Measurements from ENCODE around the gene WWOX. TPM values are rescaled to one million over a fixed set of nuclear protein-coding genes. Genes with fewer than 3 reads are reported as not detected.
A peak's percentile ranks its signal among the peaks of the same experiment; 100 is the strongest.

WWOX gene
- polyA plus RNA-seq, 6 donors from 2014 or later = 9.1 to 17.0 (median 12.5) TPM

DNA sequence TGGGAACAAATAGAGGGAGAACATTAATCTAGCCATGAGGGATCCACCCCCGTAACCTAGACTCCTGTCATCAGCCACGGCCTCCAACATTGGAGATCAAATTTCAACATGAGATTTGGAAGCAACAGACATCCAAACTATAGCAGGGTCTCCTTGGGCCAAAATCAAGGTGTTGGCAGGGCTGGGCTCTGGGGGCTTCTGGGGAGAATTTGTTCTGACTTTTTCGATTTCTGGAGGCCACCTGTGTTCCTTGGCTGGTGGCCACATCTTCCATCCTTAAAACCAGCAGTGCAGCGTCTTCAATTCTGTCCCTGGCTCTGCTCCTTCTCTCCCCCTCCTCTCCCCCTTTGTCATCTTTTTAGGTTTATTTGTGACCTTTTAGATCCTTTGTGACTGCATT, 546.2 kb downstream of the WWOX start:
- Mint-ChIP-seq H3K27ac (no peak overlapping the region), H3K27me3 (peaks cover 0 to 16% (median 10%) of the 10 kb centered on the region in 3 donors), H3K4me1 (peaks cover 6 to 9% (median 9%) of the 10 kb centered on the region in 3 donors), H3K36me3 (peaks cover 0 to 4% of the 10 kb centered on the region in 2 donors), H3K4me3 (no peak overlapping the region), H3K9me3 (peaks cover 0 to 6% (median 0%) of the 10 kb centered on the region in 7 donors)
- no peak for DNase-seq
- no peak for ATAC-seq (ENCODE audit: low read depth in 2 of 2)

DNA sequence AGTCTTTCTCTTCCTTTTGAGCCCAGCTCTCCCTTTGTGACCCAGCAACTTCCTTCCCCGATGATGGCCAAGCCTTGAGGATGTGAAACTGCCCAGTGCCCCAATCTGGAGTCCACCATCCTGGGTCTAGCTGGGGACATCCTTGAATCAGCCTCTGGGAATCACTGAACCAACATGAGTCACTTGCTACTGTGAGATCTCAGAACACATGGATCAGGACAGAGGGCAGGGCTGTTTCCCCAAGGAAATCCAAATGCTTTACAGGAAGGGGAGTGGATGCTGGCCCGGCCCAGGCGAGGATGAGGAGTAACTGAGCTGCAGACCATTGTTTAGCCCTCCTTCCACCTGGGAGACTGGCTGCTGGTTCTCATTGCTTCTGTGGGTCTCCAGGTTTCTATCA, 547.6 kb downstream of the WWOX start:
- ATAC-seq (ENCODE audit: low read depth in 2 of 2) (no peak), DNase-seq (no peak)
- peaks cover 0 to 6% (median 0%) of the 10 kb centered on the region in 7 donors for H3K9me3 Mint-ChIP-seq
- H3K36me3 Mint-ChIP-seq = peaks cover 0 to 4% of the 10 kb centered on the region in 2 donors
- no peak overlapping the region for H3K27ac Mint-ChIP-seq
- peaks cover 0 to 6% (median 0%) of the 10 kb centered on the region in 3 donors for H3K27me3 Mint-ChIP-seq
- H3K4me3 Mint-ChIP-seq = no peak overlapping the region
- H3K4me1 Mint-ChIP-seq = peaks cover 0 to 9% (median 4%) of the 10 kb centered on the region in 3 donors

DNA sequence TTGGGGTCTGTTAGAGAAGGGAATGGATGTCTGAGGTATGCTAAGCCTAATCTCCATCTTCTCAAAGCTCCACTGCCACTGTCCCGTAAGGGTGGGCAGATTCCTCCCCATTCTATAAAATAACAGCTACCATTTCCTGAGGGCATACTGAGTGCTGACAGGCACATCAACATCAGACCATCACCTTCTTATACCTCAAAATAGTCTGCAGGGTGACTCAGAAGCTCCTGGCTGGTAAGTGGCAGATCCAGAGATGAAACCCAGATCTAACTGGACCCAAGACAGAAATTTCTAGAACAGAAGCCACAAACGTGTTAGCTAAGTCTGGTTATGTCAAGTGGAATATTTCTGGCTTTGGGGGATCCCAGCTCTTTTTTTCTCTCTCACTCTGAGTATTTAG, 548.0 kb downstream of the WWOX start:
- Mint-ChIP-seq H3K36me3 (peaks cover 0 to under 1% of the 10 kb centered on the region in 2 donors), H3K4me1 (peaks cover 0 to 9% (median 4%) of the 10 kb centered on the region in 3 donors), H3K4me3 (no peak overlapping the region), H3K9me3 (peaks cover 0 to 6% (median 0%) of the 10 kb centered on the region in 7 donors), H3K27ac (no peak overlapping the region), H3K27me3 (peaks cover 0 to under 1% (median 0%) of the 10 kb centered on the region in 3 donors)
- ATAC-seq (ENCODE audit: low read depth in 2 of 2) = no peak
- DNase-seq = no peak

DNA sequence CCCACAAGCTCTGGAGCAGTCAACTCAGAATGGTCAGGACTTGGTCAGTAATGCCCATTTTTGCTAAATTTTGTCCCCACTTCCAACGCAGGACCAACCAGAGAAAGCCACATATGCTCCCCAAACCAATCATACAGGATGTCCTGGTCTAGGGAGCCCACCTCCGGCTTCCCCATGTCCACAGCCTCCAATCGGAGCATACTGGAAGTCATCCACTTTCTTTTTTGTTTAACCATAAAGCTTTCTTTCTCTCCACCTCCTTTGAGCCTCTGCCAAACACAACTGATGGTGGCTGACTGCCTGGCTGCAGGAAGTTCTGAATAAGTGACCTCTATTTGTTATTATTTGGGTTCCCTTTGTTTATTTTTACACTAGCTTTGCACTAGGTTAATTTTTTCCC, 549.1 kb downstream of the WWOX start:
- ATAC-seq (ENCODE audit: low read depth in 2 of 2) (no peak), DNase-seq (no peak)
- Mint-ChIP-seq H3K27ac (no peak overlapping the region), H3K36me3 (no peaks in the 10 kb centered on the region), H3K9me3 (peaks cover 0 to 6% (median 0%) of the 10 kb centered on the region in 7 donors), H3K4me1 (peaks cover 0 to 4% (median 4%) of the 10 kb centered on the region in 3 donors), H3K27me3 (no peaks in the 10 kb centered on the region), H3K4me3 (no peak overlapping the region)

DNA sequence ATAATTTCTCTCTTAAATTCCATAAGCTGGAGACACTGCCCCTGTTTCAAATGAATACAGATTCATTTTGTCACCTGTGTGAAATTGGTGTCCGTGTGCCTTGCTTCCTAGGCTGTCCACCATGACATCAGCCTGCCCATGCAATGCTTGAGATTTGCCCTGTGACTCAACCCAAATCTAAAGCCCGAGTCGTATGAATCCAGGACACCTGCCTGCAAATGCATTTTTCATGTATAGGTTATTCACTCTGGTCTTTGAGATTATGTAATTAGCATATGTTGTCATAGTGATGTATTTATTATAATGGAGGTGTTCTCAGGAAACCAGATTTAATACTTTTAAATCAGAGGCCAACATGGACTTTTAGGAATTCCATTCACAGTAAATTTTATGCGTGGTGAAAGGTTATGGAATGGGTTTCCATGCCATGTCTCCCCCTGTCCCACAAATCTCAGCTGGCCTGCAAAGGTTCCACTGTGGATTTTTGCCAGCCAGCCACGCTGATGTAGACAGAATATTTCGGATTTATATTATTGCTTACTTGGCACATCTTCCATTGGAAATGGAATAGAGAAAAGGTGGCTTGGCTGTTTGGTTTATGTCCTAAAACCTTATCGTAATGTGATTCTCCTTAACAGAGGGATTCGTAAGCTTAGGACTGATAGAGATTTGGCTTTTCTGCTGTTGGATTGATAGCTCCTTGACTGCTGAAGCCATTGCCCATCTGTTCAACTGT, 551.1 kb downstream of the WWOX start:
- Mint-ChIP-seq H3K4me1 (peaks cover 0 to 4% (median 4%) of the 10 kb centered on the region in 3 donors), H3K27me3 (no peaks in the 10 kb centered on the region), H3K36me3 (no peaks in the 10 kb centered on the region), H3K27ac (no peak overlapping the region), H3K9me3 (peaks cover 0 to 4% (median 0%) of the 10 kb centered on the region in 7 donors), H3K4me3 (no peak overlapping the region)
- no peak for DNase-seq
- no peak for ATAC-seq (ENCODE audit: low read depth in 2 of 2)

DNA sequence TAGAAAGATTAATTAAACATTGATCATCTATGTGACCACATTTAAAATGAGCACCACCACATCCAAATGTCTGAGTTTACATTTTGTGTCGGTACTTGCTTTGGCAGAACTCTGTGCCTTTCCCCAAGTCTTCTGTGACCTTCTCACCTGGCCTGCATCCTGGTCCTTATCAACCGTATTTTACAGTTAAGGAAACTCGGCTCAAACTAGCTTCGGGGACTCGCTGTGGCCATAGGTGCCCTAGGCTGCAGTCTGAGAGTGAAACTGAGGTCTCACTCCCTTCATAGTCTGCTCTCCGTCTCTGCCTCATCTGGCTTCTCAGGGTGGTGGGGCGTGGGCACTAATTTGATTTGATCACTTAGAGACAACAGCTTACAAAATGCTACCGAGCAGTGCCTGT, 555.5 kb downstream of the WWOX start:
- ATAC-seq (ENCODE audit: low read depth in 2 of 2) = no peak
- no peaks in the 10 kb centered on the region for H3K36me3 Mint-ChIP-seq
- H3K4me1 Mint-ChIP-seq = peaks cover 4 to 14% (median 6%) of the 10 kb centered on the region in 3 donors
- peak overlapping the region in 1 of 6 donors; percentile 37 for H3K27ac Mint-ChIP-seq
- no peaks in the 10 kb centered on the region for H3K9me3 Mint-ChIP-seq
- DNase-seq = no peak
- peaks cover 0 to 4% (median 0%) of the 10 kb centered on the region in 3 donors for H3K27me3 Mint-ChIP-seq
- no peak overlapping the region for H3K4me3 Mint-ChIP-seq

DNA sequence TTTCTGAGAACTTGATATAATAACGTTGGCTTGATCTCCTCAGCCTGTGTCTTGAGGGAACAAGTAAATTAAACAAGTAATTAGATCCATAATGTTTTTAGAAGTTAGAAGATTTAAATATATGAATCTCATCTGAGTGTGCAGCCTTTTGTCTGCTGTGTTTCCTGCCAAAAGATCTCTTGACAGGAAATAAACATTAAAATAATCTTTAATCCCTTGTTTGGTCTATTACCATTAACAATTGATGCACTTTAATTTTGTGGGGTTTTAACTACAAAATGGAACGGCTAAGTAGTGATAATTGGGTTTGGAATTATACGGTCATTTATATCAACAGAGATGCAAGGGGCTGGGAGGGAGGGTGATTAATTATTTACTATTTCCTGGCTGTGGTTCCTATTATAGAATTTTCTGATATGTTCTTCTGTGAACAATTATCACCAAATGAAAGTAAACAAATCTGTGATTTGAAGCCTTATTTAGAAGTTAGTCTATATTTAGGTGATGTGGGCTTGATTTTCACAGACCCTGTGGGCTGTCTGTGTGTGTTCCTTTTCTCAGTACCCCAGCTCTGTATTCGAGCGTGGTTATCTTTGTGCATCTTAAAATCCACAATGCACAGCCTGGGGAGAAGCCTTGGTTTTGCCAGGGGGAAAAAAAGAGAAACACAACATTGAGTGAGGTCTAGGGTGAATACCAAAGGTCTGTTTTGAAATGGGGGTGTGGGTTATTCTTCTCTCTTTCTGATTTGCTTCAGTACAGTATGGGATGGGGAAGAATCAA, 556.1 kb downstream of the WWOX start:
- no peaks in the 10 kb centered on the region for H3K9me3 Mint-ChIP-seq
- no peak overlapping the region for H3K4me3 Mint-ChIP-seq
- H3K27me3 Mint-ChIP-seq = peaks cover 0 to 4% (median 0%) of the 10 kb centered on the region in 3 donors
- H3K4me1 Mint-ChIP-seq = peaks cover 6 to 16% (median 7%) of the 10 kb centered on the region in 3 donors
- H3K27ac Mint-ChIP-seq = peak overlapping the region in 2 of 6 donors; percentile 37 to 46
- no peaks in the 10 kb centered on the region for H3K36me3 Mint-ChIP-seq
- no peak for DNase-seq
- no peak for ATAC-seq (ENCODE audit: low read depth in 2 of 2)

DNA sequence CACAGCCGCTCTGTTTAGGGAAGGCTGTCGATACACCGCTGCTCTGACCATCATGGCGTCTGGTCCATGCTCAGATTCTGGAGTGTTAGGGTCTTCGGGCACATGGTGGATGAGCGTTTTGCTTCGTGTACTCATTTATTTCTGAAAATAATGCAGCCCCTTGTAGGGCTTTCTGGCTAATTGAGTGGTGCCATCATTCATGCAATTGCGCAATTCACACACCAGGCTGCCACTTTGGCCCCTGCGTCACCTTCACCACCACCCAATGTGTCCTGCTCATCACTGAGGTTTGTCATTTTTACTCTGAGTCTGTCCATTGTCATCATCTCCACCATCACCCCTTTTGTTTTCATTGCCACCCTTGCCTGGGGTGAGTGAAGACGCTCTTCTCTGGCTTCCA, 557.4 kb downstream of the WWOX start:
- DNase-seq = no peak
- Mint-ChIP-seq H3K36me3 (no peaks in the 10 kb centered on the region), H3K27ac (no peak overlapping the region), H3K9me3 (no peaks in the 10 kb centered on the region), H3K4me3 (no peak overlapping the region), H3K4me1 (peaks cover 6 to 16% (median 7%) of the 10 kb centered on the region in 3 donors), H3K27me3 (peaks cover 0 to 4% (median 0%) of the 10 kb centered on the region in 3 donors)
- ATAC-seq (ENCODE audit: low read depth in 2 of 2) = no peak

DNA sequence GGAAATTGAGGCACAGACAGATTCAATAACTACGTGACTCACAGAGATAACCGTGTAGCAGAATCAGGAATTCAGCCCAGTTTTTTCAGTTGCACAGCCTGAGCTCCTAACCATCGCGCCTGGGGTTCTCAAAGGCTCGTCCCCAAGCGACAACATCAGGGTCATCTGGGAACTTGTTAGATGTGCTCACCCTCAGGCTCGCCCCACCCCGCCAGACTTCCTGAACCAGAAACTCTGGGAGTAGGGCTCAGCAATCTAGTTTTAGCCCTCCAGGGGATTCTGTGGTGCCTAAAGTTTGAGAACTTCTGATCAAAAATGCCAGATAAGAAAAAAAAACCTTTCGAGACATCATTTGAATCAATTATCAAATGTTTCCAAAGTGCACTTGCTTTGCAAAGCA, 559.8 kb downstream of the WWOX start:
- no peaks in the 10 kb centered on the region for H3K36me3 Mint-ChIP-seq
- no peak for DNase-seq
- H3K4me3 Mint-ChIP-seq = no peak overlapping the region
- peaks cover 0 to 4% (median 0%) of the 10 kb centered on the region in 3 donors for H3K27me3 Mint-ChIP-seq
- no peaks in the 10 kb centered on the region for H3K9me3 Mint-ChIP-seq
- peak overlapping the region in 2 of 6 donors; percentile 25 to 60 for H3K27ac Mint-ChIP-seq
- ATAC-seq (ENCODE audit: low read depth in 2 of 2) = no peak
- peaks cover 6 to 16% (median 7%) of the 10 kb centered on the region in 3 donors for H3K4me1 Mint-ChIP-seq

DNA sequence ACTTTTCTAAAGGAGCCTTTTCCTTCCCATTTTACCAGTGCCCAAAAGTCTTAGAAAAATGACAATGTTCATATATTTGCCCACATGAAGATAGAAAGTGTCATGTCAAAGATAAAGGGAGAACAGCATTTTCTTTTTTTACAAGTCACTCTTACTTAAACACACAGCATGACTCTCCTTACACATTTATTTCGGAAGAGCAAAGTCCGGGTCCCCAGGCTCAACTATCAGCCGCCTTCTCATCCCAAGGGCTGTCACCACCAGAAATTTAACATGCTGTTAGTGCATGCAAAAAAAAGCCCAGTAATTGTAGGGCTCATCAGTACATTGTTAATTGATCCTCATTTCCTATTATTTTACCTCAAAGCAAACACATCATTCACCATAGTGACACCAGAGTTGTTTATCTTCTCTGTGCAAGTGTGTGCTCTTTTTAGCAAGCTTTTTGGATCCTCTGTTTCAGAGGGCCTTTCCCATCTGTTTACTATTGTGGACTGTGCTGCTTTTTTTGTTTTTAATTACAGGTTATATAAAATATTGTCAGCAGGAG, 560.3 kb downstream of the WWOX start:
- Mint-ChIP-seq H3K27ac (peak overlapping the region in 1 of 6 donors; percentile 60), H3K4me1 (peaks cover 6 to 16% (median 7%) of the 10 kb centered on the region in 3 donors), H3K4me3 (no peak overlapping the region), H3K9me3 (no peaks in the 10 kb centered on the region), H3K36me3 (no peaks in the 10 kb centered on the region), H3K27me3 (peaks cover 0 to 4% (median 0%) of the 10 kb centered on the region in 3 donors)
- ATAC-seq (ENCODE audit: low read depth in 2 of 2) = no peak
- DNase-seq = no peak

DNA sequence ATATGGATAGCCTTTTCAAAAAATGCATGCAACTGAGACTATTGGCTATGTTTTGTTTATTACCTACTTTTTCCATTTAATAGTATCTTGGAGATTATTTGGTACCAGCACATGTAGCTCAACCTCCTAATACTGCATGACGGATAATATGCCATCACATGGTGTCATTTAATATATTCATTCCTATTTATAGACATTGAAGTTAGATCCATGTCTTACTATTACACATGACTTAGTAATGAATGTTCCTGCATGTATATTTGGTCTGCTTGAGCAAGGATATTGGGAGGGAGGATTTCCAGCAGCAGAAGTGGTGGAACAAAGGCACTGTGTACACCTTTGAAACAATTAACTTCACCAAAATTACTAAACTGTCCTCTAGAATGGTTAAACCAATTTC, 561.3 kb downstream of the WWOX start:
- ATAC-seq (ENCODE audit: low read depth in 2 of 2) (no peak), DNase-seq (no peak)
- Mint-ChIP-seq H3K27me3 (peaks cover 0 to 4% (median 0%) of the 10 kb centered on the region in 3 donors), H3K27ac (no peak overlapping the region), H3K9me3 (no peaks in the 10 kb centered on the region), H3K4me3 (no peak overlapping the region), H3K4me1 (peaks cover 5 to 16% (median 7%) of the 10 kb centered on the region in 3 donors), H3K36me3 (no peaks in the 10 kb centered on the region)

DNA sequence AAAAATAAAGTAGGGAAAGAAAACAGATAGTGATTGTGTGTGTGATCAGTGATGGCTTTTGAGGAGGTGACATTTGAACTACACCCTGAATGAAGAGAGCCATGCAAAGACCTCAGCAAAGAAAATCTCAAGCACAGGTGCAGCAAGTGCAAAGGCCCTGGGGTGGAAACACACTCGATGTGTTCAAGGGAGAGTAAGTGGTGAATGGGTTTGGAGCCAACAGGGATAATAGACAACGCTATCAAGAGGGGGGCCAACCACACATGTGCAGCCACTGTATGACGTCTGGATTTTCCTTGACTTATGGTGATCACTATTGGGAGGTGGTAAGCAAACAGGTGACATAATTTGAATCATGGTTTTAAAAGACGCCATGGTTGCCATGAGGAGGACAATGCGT, 564.2 kb downstream of the WWOX start:
- H3K9me3 Mint-ChIP-seq = no peaks in the 10 kb centered on the region
- peaks cover 0 to 12% (median 6%) of the 10 kb centered on the region in 3 donors for H3K4me1 Mint-ChIP-seq
- peak overlapping the region in 1 of 6 donors; percentile 11 for H3K27ac Mint-ChIP-seq
- H3K4me3 Mint-ChIP-seq = no peak overlapping the region
- no peak for DNase-seq
- no peak for ATAC-seq (ENCODE audit: low read depth in 2 of 2)
- H3K27me3 Mint-ChIP-seq = peaks cover 0 to 4% (median 0%) of the 10 kb centered on the region in 3 donors
- H3K36me3 Mint-ChIP-seq = no peaks in the 10 kb centered on the region

All from naive B cell (primary cell).